Measurements from ENCODE around the gene BCLAF1. TPM values are rescaled to one million over a fixed set of nuclear protein-coding genes. Genes with fewer than 3 reads are reported as not detected.

BCLAF1 gene
- total and polyA plus RNA-seq, 2 of the 8 experiments (the other 6 are each of a cell fraction or from before 2014, with no cell fraction given), result 30.5 to 230 TPM

DNA sequence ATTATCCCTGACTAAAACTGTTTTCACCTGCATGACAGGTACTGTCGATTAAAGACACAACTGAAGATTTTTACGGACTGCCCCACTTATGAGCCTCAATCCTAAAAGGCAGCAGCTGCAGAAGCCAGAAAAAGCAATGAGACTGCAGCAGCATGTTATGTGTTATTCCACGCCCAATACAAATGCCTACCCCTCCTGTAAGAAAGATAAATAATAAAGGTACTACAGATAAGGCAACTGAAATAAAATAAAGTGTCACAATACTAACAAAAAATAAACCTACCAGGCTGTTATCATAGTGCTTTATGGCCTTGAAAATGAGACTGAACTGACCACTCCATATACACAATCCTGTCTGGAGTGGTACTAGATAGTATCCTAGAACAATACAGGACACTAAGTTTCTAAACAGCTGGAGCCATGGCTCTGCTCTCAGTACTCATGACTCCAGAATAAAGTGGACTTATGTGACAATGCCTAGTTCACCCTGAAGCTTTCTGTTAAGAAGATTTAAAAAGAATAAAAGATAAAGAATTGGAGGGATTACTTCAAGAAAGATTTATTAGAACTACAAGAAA, 9.5 kb downstream of the BCLAF1 start:
- no peak overlapping the region for H3K56ac ChIP-seq (replicated peaks; ENCODE audit: insufficient read length, low read depth, low read length)
- peaks cover 4 to 55% (median 27%) of the 10 kb centered on the region in 4 experiments; a peak in 7 of 8 replicates for H3K36me3 ChIP-seq (ENCODE audit: control insufficient read depth in 2 of 4, insufficient read depth in 4 of 4, low read length in 3 of 4)
- no peak overlapping the region for H3K18ac ChIP-seq (ENCODE audit: extremely low read depth, low read length)
- H3K23ac ChIP-seq (ENCODE audit: insufficient read length), result no peak overlapping the region
- no peak overlapping the region for H3K4me2 ChIP-seq (ENCODE audit: insufficient read depth in 1 of 2, low read depth in 2 of 2, low read length in 2 of 2)
- no peak overlapping the region for H2BK20ac ChIP-seq (ENCODE audit: low read length)
- no peaks in the 10 kb centered on the region for H3K23me2 ChIP-seq (ENCODE audit: low read depth, low read length)
- H3K14ac ChIP-seq (ENCODE audit: insufficient read length), result no peak overlapping the region
- peaks cover 18 to 23% of the 10 kb centered on the region in 2 experiments for H4K20me1 ChIP-seq (replicated peaks in 1 of 2; ENCODE audit: control insufficient read depth in 1 of 2, insufficient read depth in 2 of 2, low read length in 2 of 2)
- H2BK15ac ChIP-seq (ENCODE audit: low read length), result no peak overlapping the region
- no peak overlapping the region for H4K5ac ChIP-seq (ENCODE audit: insufficient read length, low read depth, low read length)
- H4K91ac ChIP-seq (replicated peaks; ENCODE audit: insufficient read length, low read length), result no peak overlapping the region
- H2BK5ac ChIP-seq (ENCODE audit: low read depth, low read length), result no peak overlapping the region
- no peak overlapping the region for H2AFZ ChIP-seq (ENCODE audit: low read length)
- no peaks in the 10 kb centered on the region for H3K27me3 ChIP-seq (replicated peaks in 1 of 4; ENCODE audit: control insufficient read depth in 3 of 4, extremely low read depth in 1 of 4, insufficient read depth in 3 of 4, low read length in 3 of 4)
- no peak overlapping the region for H3K4me3 ChIP-seq (ENCODE audit: extremely low read depth in 1 of 4, insufficient read depth in 2 of 4, low read depth in 3 of 4, low read length in 4 of 4)
- no peak overlapping the region for H2BK12ac ChIP-seq (ENCODE audit: low read depth, low read length)
- no peak overlapping the region for H2AK5ac ChIP-seq (ENCODE audit: low read depth, low read length)
- no peaks in the 10 kb centered on the region for H3K9me3 ChIP-seq (ENCODE audit: insufficient read depth in 2 of 2, low read depth in 1 of 2, low read length in 1 of 2)
- no peak overlapping the region for H3K4ac ChIP-seq (replicated peaks; ENCODE audit: insufficient read length, low read depth, low read length)
- DNase-seq (ENCODE audit: low read depth in 1 of 2, low spot score in 2 of 2) (no peak), FAIRE-seq (no peak)
- no peak overlapping the region for H3K27ac ChIP-seq (ENCODE audit: low read depth, low read length)
- no peak overlapping the region for H3K9ac ChIP-seq (replicated peaks in 1 of 4; ENCODE audit: extremely low read depth in 1 of 4, low read depth in 3 of 4, low read length in 3 of 4)
- whole genome bisulfite sequencing, 2 experiments (ENCODE audit: extremely low coverage in 1 of 2, insufficient coverage in 1 of 2, insufficient read length in 1 of 2, insufficient replicate concordance in 2 of 2, low coverage in 1 of 2, low lambda C conversion rate in 2 of 2, missing lambda C conversion rate in 1 of 2), result 92% methylated on average over 3 of the region's 3 CpGs; no CpG with 5 or more reads in 1 of the 2 experiments
- no peak overlapping the region for H4K8ac ChIP-seq (ENCODE audit: extremely low read depth, insufficient read depth, low read length)
- ChIA-PET CTCF (ENCODE audit: partially characterized antibody) (interaction anchor here (0.6 to 1.3 kb wide), 3 partner anchors 16 to 269 kb away, joined by 3 read pairs; no protein-coding TSS in a partner anchor), POLR2A (ENCODE audit: partially characterized antibody) (interaction anchor here (0.6 to 3.6 kb wide), 3 partner anchors 9 to 30 kb away, joined by 3 to 16 read pairs (median 3); partner anchors contain the start of genes BCLAF1 and MTFR2)
- peaks cover 0 to 4% (median 1%) of the 10 kb centered on the region in 4 experiments; a peak in 1 of 7 replicates for H3K4me1 ChIP-seq (replicated peaks in 1 of 4; ENCODE audit: control insufficient read depth in 3 of 4, insufficient read depth in 4 of 4, low read length in 3 of 4)
- no peaks in the 10 kb centered on the region for H3K79me1 ChIP-seq (ENCODE audit: low read depth, low read length)
- H3K79me2 ChIP-seq (ENCODE audit: control insufficient read depth in 1 of 2, insufficient read depth in 2 of 2, low read length in 2 of 2), result peaks cover 33 to 83% of the 10 kb centered on the region in 2 experiments
- no peak overlapping the region for H2BK120ac ChIP-seq (replicated peaks; ENCODE audit: low read depth, low read length)
- TF ChIP-seq CBX8 (IDR thresholded peaks at IDR 0.05; ENCODE audit: borderline replicate concordance, low read depth, low read length), result no peak
- TF ChIP-seq KDM5A (IDR thresholded peaks at IDR 0.05; ENCODE audit: low read length), result no peak
- TF ChIP-seq TEAD4 (IDR thresholded peaks at IDR 0.05; ENCODE audit: low read depth, low read length), result no peak
- TF ChIP-seq MAX (IDR thresholded peaks at IDR 0.05), result no peak
- TF ChIP-seq EP300 (IDR thresholded peaks at IDR 0.05; ENCODE audit: borderline replicate concordance in 1 of 2, low read depth in 2 of 2, low read length in 2 of 2), result no peak
- no peak for TF ChIP-seq SP1 (IDR thresholded peaks at IDR 0.05; ENCODE audit: low read depth, low read length)
- no peak for TF ChIP-seq NRF1 (IDR thresholded peaks at IDR 0.05; ENCODE audit: low read depth, low read length)
- no peak for TF ChIP-seq FOSL1 (IDR thresholded peaks at IDR 0.05; ENCODE audit: insufficient read depth, low read depth, low read length)
- TF ChIP-seq TCF12 (IDR thresholded peaks at IDR 0.05; ENCODE audit: low read depth, low read length), result no peak
- TF ChIP-seq CREB1 (IDR thresholded peaks at IDR 0.05), result no peak
- TF ChIP-seq SIX5 (IDR thresholded peaks at IDR 0.05; ENCODE audit: low read depth, low read length), result no peak
- TF ChIP-seq RFX5 (IDR thresholded peaks at IDR 0.05; ENCODE audit: borderline replicate concordance, low read depth, low read length), result no peak
- no peak for TF ChIP-seq SIN3A (conservative IDR thresholded peaks at IDR 0.05 in 1 of 2, IDR thresholded peaks at IDR 0.05 in 1 of 2; ENCODE audit: low read depth in 1 of 2, low read length in 2 of 2)
- no peak for TF ChIP-seq TAF7 (optimal IDR thresholded peaks at IDR 0.05; ENCODE audit: borderline replicate concordance, low read depth, low read length)

All from H1 (cell line).